Panc1 (cell line): ENCODE measurements around the gene ERFL. TPM values are rescaled to one million over a fixed set of nuclear protein-coding genes. Genes with fewer than 3 reads are reported as not detected.

Source experiments
- ATAC-seq: fragments of 200-7000 bp; cut with Tn5 transposase; 2 replicates; pipeline ENCODE4 v1.9.1; 2020; ENCODE audit warnings: mild to moderate bottlenecking, moderate library complexity
- BruUV-seq: library from RNA; stranded (reverse); fragments of 400-500 nt; replicated peaks from 2 replicates; lab custom pipeline; 2021; lab: Mats Ljungman, UMichigan
- CTCF ChIA-PET: fragments of 300-600 bp; sonication (Branson Sonifier 250); formaldehyde crosslinking; loops from one replicate; lab custom pipeline; 2022; ENCODE audit warnings: antibody characterized with exemption; lab: Charles Lee
- POLR2A ChIA-PET: fragments of 300-600 bp; sonication (Branson Sonifier 250); formaldehyde crosslinking; loops from one replicate; lab custom pipeline; 2022; ENCODE audit warnings: antibody characterized with exemption; lab: Charles Lee
- DNase-seq: peaks from one replicate; pipeline ENCODE4 v3.0.0-alpha.2; 2010; ENCODE audit warnings: low read depth, low spot score
- H3K27ac ChIP-seq: 2 replicates; pipeline ENCODE4 v1.5.1; 2011; ENCODE audit warnings: mild to moderate bottlenecking, low read length, inconsistent platforms
- H3K27me3 ChIP-seq: fragments of 200-500 bp; sonication (Bioruptor generic); 2 replicates; pipeline ENCODE4 v1.6.0; 2014; ENCODE audit warnings: low read length, inconsistent platforms; ENCODE audit not compliant: control insufficient read depth, insufficient read depth
- H3K36me3 ChIP-seq: fragments of 200-500 bp; sonication (Bioruptor generic); 2 replicates; pipeline ENCODE4 v1.5.1; 2014; ENCODE audit warnings: inconsistent platforms, mild to moderate bottlenecking, low read length, moderate library complexity; ENCODE audit not compliant: control insufficient read depth, insufficient read depth
- H3K4me1 ChIP-seq: 2 replicates; pipeline ENCODE4 v1.5.1; 2011; ENCODE audit warnings: inconsistent platforms, mild to moderate bottlenecking, low read length, moderate library complexity; ENCODE audit not compliant: control insufficient read depth, insufficient read depth
- H3K4me3 ChIP-seq, 2 experiments: 2 replicates each; pipeline ENCODE4 v1.5.1; 2011 to 2012; ENCODE audit warnings: low read depth in 2 of 2, low read length in 2 of 2, mild to moderate bottlenecking in 2 of 2, inconsistent platforms in 1 of 2, moderate library complexity in 1 of 2
- H3K9me3 ChIP-seq: fragments of 200-500 bp; sonication (Bioruptor generic); 2 replicates; pipeline ENCODE4 v1.5.1; 2014; ENCODE audit warnings: low read depth, mild to moderate bottlenecking, inconsistent platforms, low read length, moderate library complexity; ENCODE audit not compliant: control insufficient read depth, insufficient read depth
- CTCF ChIP-seq: fragments of 450-650 bp; IDR thresholded peaks from 2 replicates; pipeline ENCODE4 v1.5.1; 2017; ENCODE audit warnings: mild to moderate bottlenecking
- POLR2AphosphoS5 ChIP-seq: IDR thresholded peaks from 2 replicates; pipeline ENCODE4 v1.6.1; 2012; ENCODE audit warnings: mild to moderate bottlenecking, low read depth, low read length, moderate library complexity
- REST ChIP-seq, 2 experiments: IDR thresholded peaks; 2 replicates each; pipeline ENCODE4 v1.6.1; 2011 to 2012; ENCODE audit warnings: low read depth in 2 of 2, control low read depth in 1 of 2, low read length in 1 of 2, mild to moderate bottlenecking in 1 of 2, moderate library complexity in 1 of 2; ENCODE audit not compliant: insufficient read depth in 1 of 2
- SIN3A ChIP-seq: IDR thresholded peaks from 2 replicates; pipeline ENCODE4 v1.6.1; 2012; ENCODE audit warnings: low read depth, mild to moderate bottlenecking, low read length, moderate library complexity, borderline replicate concordance; ENCODE audit not compliant: insufficient read depth
- TCF7L2 ChIP-seq: IDR thresholded peaks from 2 replicates; pipeline ENCODE4 v1.6.1; 2011; ENCODE audit warnings: mild to moderate bottlenecking, low read depth, low read length, inconsistent platforms
- in situ Hi-C: cut with HindIII; loops from 2 replicates; pipeline ENCODE4 v1.10.0; 2016; ENCODE audit warnings: low sequenced_read_pairs, low pct_unique_long_range_greater_than_20kb
- intact Hi-C: fragments of 100-400 bp; cut with micrococcal nuclease; formaldehyde crosslinking; loops from one replicate; pipeline ENCODE4 v1.10.0; 2022; ENCODE audit not compliant: unreplicated experiment
- total RNA-seq: library from RNA; stranded (reverse); gene quantifications from one replicate; pipeline ENCODE4 v1.2.1, GENCODE V29; 2021; ENCODE audit not compliant: unreplicated experiment

The ERFL gene
- total RNA-seq, 1 experiment from 2014 or later = 0.18 TPM

- POLR2A ChIA-PET = no interaction called here
- no peaks in the 10 kb centered on the region for H3K27me3 ChIP-seq
- no peaks in the 10 kb centered on the region for H3K4me1 ChIP-seq
- H3K4me3 ChIP-seq = no peak overlapping the region
- no TSS peak for BruUV-seq
- no peak for DNase-seq
- no peak for ATAC-seq
- H3K27ac ChIP-seq = no peak overlapping the region
- in situ Hi-C loops (no loop called here), intact Hi-C loops (loop anchor here (5.0 kb wide), 1 partner anchor 78 kb away; the partner anchor contains the start of gene RABAC1)
- CTCF ChIA-PET = no interaction called here
- no peaks in the 10 kb centered on the region for H3K9me3 ChIP-seq
- H3K36me3 ChIP-seq = no peaks in the 10 kb centered on the region; the same call in 1 of the 2 replicates
- TF ChIP-seq REST (IDR thresholded peaks at IDR 0.05; ENCODE audit: insufficient read depth in 1 of 2, low read depth in 2 of 2, low read length in 1 of 2) = no peak
- TF ChIP-seq TCF7L2 = no peak
- no peak for TF ChIP-seq SIN3A
- no peak for TF ChIP-seq POLR2AphosphoS5
Observed at GRCh38 chr19:41879080-41879479, 49.2 kb downstream of the ERFL start.

- TF ChIP-seq SIN3A (no peak), POLR2AphosphoS5 (no peak), REST (IDR thresholded peaks at IDR 0.05; ENCODE audit: insufficient read depth in 1 of 2, low read depth in 2 of 2, low read length in 1 of 2) (no peak), TCF7L2 (no peak), CTCF (no peak)
- in situ Hi-C loops (no loop called here), intact Hi-C loops (loop anchor here (5.0 kb wide), 1 partner anchor 79 kb away; the partner anchor contains the start of gene RABAC1)
- no peak for ATAC-seq
- H3K9me3 ChIP-seq = no peaks in the 10 kb centered on the region
- no peak for DNase-seq
- BruUV-seq = no TSS peak
- no peak overlapping the region for H3K27ac ChIP-seq
- H3K27me3 ChIP-seq = no peaks in the 10 kb centered on the region
- H3K4me3 ChIP-seq = no peak overlapping the region
- H3K36me3 ChIP-seq = no peaks in the 10 kb centered on the region; the same call in 1 of the 2 replicates
- ChIA-PET POLR2A (no interaction called here), CTCF (no interaction called here)
- no peaks in the 10 kb centered on the region for H3K4me1 ChIP-seq
Observed at GRCh38 chr19:41877916-41878905, 50.0 kb downstream of the ERFL start.
